Stimulated activated CD8-positive, alpha-beta memory T cell treated with anti-CD3 and anti-CD28 coated beads, Interleukin-15, amount 100 ng/mL, for 48 hours (primary cell): Measurements from ENCODE around the gene DAZAP2.
A peak's percentile ranks its signal among the peaks of the same experiment; 100 is the strongest.

ENCODE experiments used
- DNase-seq, 2 donors: peaks; one replicate each; pipeline ENCODE4 v3.0.0-alpha.2; 2020; ENCODE audit warnings: low read depth in 2 of 2

Gene DAZAP2, protein sequence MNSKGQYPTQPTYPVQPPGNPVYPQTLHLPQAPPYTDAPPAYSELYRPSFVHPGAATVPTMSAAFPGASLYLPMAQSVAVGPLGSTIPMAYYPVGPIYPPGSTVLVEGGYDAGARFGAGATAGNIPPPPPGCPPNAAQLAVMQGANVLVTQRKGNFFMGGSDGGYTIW

GRCh38 chr12:51238510-51239334 lies at the start of gene DAZAP2:
TSS of gene DAZAP2 (plus strand) at chr12:51238826. CDS start at chr12:51238908, 82 bp downstream.
- peak; percentile 94 for DNase-seq

GRCh38 chr12:51189790-51190355 lies 48.8 kb upstream of the DAZAP2 start:
- no peak for DNase-seq

- DNase-seq = no peak
Observed at GRCh38 chr12:51190820-51191219, 47.8 kb upstream of the DAZAP2 start.

GRCh38 chr12:51191516-51192283 lies 46.9 kb upstream of the DAZAP2 start:
- DNase-seq = no peak

DNA sequence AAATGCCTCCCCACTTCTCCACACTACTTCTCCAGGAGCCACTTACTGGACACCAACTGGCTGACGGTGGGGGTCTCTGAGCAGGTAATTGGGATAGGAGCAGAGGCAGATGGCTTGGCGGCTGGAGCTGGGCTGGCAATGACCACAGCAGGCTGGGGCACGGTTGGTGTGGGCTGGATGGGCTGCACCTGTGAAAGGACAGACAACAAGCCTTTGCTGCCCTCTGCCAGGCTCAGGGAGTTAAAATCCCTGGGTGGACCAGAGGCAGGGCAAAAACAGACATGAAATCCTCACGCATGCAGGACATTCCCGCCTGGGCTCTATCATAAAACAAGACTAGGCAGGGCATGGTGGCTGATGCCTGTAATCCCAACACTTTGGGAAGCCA lies 46.3 kb upstream of the DAZAP2 start:
- DNase-seq = no peak

DNA sequence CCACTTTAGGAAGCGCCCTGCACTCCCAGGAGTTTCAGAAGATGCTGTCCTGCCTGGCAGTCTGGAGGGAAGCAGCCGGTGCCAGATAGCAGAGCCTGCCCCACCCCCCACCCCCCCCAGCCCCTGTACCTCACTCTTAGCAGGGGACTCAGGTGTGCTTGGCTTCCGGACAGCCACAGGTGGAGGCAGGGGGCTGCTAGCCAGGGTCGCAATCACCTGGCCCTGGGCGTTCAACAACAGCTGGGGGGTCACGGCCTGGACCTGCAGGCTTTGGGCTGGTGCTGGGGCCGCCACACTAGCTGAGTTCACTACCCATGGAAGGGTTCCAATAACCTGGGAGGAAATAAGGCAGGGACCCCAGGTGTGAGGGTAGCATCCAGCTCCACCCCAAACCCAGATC lies 42.8 kb upstream of the DAZAP2 start:
- DNase-seq = no peak

- no peak for DNase-seq
Observed at GRCh38 chr12:51196547-51196946, 42.1 kb upstream of the DAZAP2 start.

DNA sequence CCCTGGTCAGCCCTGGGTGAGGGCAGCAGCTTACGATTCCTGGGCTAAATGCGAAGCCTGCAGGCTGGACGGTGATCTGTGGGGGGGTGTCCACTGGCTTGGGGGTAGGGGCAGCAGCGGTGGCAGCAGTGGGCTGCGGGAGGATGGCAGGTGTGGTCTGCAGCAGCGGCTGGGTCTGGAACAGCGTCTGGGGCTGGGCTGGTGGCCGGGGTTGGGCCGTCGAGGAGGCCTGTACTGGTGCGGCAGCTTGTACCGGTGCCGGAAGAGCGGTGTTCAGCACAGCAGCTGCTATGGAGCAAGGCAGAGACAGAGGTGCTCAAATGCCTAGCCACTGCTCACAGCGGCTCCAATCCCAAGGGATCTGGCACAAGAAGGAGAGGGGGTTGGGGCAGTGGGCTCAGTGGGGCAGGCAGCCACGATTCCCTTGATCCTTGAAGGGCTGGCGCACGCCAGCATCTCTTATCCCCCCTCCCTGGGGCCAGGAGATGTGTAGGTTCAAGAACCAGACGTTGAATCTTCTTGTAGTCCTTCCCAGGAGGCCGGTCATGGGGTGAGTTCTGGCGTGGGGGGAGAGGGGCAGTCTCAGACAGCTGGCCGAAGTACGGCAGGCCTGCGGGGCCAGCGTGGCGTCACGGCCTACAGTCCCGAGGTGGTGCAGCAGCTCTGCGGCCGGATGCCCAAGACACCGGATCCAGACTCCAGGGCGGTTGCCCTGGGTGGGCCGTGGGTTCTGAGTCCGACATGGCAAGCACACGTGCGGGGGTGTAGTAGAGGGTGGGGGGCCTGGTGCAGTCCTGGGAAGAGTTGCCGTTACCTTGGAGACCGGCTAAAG lies 40.7 kb upstream of the DAZAP2 start:
- DNase-seq = no peak

GRCh38 chr12:51198568-51199365 lies 39.9 kb upstream of the DAZAP2 start:
- no peak for DNase-seq

GRCh38 chr12:51199366-51199945 lies 39.2 kb upstream of the DAZAP2 start:
- DNase-seq = no peak

- DNase-seq = no peak
Observed at GRCh38 chr12:51200156-51200555, 38.5 kb upstream of the DAZAP2 start.

DNA sequence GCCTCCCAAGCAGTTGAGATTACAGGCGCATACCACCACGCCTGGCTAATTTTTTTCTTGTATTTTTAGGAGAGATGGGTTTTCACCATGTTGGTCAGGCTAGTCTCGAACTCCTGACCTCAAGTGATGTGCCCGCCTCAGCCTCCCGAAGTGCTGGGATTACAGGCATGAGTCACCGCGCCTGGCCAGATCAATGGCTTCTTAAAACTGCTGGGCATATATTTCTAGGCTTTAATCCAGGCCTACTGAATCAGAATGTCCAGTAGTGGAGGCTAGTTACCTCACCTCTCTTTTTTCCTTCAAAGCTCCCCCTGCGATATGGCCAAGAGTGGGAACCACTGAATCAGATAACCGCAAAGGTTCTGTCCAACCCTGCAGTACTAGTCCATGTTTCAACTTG lies 37.8 kb upstream of the DAZAP2 start:
- DNase-seq = no peak

DNA sequence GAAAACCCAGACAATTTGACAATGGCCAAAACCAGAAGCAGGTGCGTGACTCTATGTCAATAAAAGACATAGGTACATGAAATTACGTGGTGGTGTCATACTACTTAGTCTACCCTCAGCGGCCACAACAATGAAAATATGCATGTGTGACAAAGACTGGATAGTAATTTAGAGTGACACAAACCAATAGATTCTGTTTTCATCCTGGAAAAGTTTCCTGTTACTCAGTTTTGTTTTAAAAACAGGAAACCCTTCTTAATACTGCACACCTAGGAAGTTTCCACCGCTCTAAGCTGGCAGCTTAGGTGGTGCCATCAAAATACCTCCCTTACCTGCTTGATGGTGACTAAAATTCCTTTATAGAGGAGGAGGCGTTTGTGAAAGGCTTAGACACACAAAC lies 35.9 kb upstream of the DAZAP2 start:
- DNase-seq = no peak

- DNase-seq = no peak
Observed at GRCh38 chr12:51205350-51205749, 33.3 kb upstream of the DAZAP2 start.

GRCh38 chr12:51208016-51208660 lies 30.5 kb upstream of the DAZAP2 start:
- no peak for DNase-seq

- no peak for DNase-seq
Observed at GRCh38 chr12:51209259-51209658, 29.4 kb upstream of the DAZAP2 start.

DNA sequence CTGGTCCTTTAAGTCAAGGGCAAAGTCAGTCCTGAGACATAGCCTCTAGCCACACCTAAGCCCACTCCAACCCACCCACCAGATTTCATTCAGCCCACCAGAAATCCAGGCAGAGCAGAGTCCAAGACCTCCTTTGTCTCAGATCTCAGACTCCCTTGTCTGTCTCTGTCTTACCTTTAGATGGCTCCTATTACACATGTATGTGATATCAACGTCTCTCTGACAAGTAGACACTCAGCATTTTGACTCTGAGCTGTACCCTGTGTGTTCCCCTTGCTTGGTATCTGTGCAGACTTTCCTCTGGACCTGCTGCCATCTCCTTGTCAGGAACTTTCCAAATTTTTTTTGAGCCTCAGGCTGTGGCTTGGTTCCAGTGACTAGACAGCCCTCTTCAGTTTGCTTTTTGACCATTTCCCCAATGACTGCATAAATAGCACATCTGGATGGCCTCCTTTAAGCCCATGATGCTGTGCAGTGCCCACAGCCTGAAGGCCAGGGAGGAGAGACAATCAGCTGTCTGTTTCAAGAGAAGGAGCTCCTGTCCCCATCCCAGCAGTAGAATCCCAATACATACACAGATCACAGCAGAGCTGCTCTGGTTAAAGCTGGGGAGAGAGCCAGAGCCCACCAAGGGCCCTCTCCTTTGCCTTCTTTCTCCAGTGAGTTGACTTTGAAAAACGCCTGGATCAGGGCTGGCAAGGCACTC lies 27.8 kb upstream of the DAZAP2 start:
- no peak for DNase-seq

GRCh38 chr12:51214895-51215294 lies 23.7 kb upstream of the DAZAP2 start:
- DNase-seq = no peak

GRCh38 chr12:51216642-51217041 lies 22.0 kb upstream of the DAZAP2 start:
- DNase-seq = no peak
